C4-2B (cell line): Measurements from ENCODE around the gene CXCR3.

Experiments
- ZFX ChIP-seq: fragments of 450-650 bp; IDR thresholded peaks from 2 replicates; pipeline ENCODE4 v1.6.1; 2017
- TF ChIP-seq, protein P1 (sequence below): fragments of 450-650 bp; conservative IDR thresholded peaks from 2 replicates; pipeline ENCODE4 v1.5.1; 2017; ENCODE audit warnings: mild to moderate bottlenecking

DNA sequence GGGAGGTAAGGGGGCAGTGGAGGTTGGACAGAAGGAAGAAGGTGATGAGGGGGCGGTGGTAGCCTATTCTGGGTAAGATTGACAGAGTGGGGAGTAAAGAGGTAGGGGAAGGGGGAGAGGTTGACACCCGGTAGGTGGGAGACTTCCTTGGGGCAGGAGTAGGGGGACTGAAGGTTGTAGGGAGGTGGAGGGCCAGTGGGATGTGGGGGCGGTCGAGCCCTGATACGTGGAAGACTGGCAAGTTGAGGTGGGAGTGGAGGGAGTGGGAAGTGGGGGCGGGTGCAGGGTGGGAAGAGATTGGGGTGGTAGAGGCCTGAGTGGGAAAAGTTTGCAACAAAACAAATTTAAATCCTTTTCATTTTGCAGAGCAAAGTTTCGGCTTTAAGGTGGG is 38.3 kb downstream of the CXCR3 start:
- TF ChIP-seq, protein P1, sequence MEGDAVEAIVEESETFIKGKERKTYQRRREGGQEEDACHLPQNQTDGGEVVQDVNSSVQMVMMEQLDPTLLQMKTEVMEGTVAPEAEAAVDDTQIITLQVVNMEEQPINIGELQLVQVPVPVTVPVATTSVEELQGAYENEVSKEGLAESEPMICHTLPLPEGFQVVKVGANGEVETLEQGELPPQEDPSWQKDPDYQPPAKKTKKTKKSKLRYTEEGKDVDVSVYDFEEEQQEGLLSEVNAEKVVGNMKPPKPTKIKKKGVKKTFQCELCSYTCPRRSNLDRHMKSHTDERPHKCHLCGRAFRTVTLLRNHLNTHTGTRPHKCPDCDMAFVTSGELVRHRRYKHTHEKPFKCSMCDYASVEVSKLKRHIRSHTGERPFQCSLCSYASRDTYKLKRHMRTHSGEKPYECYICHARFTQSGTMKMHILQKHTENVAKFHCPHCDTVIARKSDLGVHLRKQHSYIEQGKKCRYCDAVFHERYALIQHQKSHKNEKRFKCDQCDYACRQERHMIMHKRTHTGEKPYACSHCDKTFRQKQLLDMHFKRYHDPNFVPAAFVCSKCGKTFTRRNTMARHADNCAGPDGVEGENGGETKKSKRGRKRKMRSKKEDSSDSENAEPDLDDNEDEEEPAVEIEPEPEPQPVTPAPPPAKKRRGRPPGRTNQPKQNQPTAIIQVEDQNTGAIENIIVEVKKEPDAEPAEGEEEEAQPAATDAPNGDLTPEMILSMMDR: no peak
- no peak for TF ChIP-seq ZFX
